Chondrocyte (in vitro differentiated cells): ENCODE data around the gene ERLEC1. TPM values are rescaled to one million over a fixed set of nuclear protein-coding genes. Genes with fewer than 3 reads are reported as not detected.

ENCODE experiments used
- DNase-seq: peaks from one replicate; pipeline ENCODE4 v3.0.0; 2021; ENCODE audit warnings: mixed read lengths, low spot score
- H3K27ac Mint-ChIP-seq: one replicate; pipeline ENCODE4 v1.8.0; 2021; ENCODE audit warnings: mild to moderate bottlenecking, moderate library complexity, mixed read lengths; ENCODE audit not compliant: unreplicated experiment
- H3K27me3 Mint-ChIP-seq: 2 replicates; pipeline ENCODE4 v1.8.0; 2021; ENCODE audit warnings: low read depth, mixed read lengths
- H3K36me3 Mint-ChIP-seq: 2 replicates; pipeline ENCODE4 v1.8.0; 2021; ENCODE audit warnings: low read depth, mixed read lengths
- H3K4me1 Mint-ChIP-seq: 2 replicates; pipeline ENCODE4 v1.8.0; 2021; ENCODE audit warnings: low read depth, mild to moderate bottlenecking, mixed read lengths
- H3K4me3 Mint-ChIP-seq: one replicate; pipeline ENCODE4 v1.8.0; 2021; ENCODE audit warnings: mild to moderate bottlenecking, moderate library complexity, mixed read lengths; ENCODE audit not compliant: unreplicated experiment
- H3K9me3 Mint-ChIP-seq: 2 replicates; pipeline ENCODE4 v1.8.0; 2021; ENCODE audit warnings: low read depth, mixed read lengths
- CTCF ChIP-seq: fragments of 200-600 bp; sonication (generic); IDR thresholded peaks from 2 replicates; pipeline ENCODE4 v1.5.0; 2021; ENCODE audit warnings: antibody characterized with exemption, mild to moderate bottlenecking, moderate library complexity
- long read RNA-seq: library from polyadenylated mRNA; stranded (forward); transcript quantifications from one replicate; pipeline ENCODE4 v2.0.0, GENCODE V29; 2021
- total RNA-seq: library from RNA; stranded (reverse); gene quantifications from 3 replicates; pipeline ENCODE4 v1.2.1, GENCODE V29; 2021

Gene ERLEC1
- total RNA-seq = 71.4 to 93.4 TPM (median 71.6 TPM) in 3 replicates
- long read RNA-seq, transcript ERLEC1-202 (13 exons, 2,271 nt) = minor isoform, 55 of 277 reads
- long read RNA-seq, transcript ERLEC1-201 (14 exons, 2,433 nt) = major isoform, 194 of 277 reads
- long read RNA-seq, partial matches to known transcripts = 2 of 277 reads
- long read RNA-seq, other reads (novel, unspliced or antisense) = 24 of 277 reads

GRCh38 chr2:53786705-53787613 is at the start of gene ERLEC1, which contains the start of gene ASB3:
Gene ERLEC1, plus strand, starts transcription at chr2:53787044. Its CDS starts 167 bp downstream, at chr2:53787211.
Gene ASB3, minus strand, starts transcription at chr2:53786953. Its CDS starts 21,381 bp downstream, at chr2:53765572.
- H3K4me1 Mint-ChIP-seq = peaks cover 57% of the 10 kb centered on the region
- H3K36me3 Mint-ChIP-seq = peaks cover 2% of the 10 kb centered on the region
- H3K4me3 Mint-ChIP-seq = peak within 1 kb of the TSS; percentile 99
- H3K27me3 Mint-ChIP-seq = no peaks in the 10 kb centered on the region
- H3K9me3 Mint-ChIP-seq = no peaks in the 10 kb centered on the region
- peak within 1 kb of the TSS; percentile 97 for H3K27ac Mint-ChIP-seq
- DNase-seq = peak; percentile 96
- peak; percentile 47 for TF ChIP-seq CTCF

GRCh38 chr2:53737091-53737490 is 49.8 kb upstream of the ERLEC1 start:
- H3K27ac Mint-ChIP-seq = no peak overlapping the region
- no peak overlapping the region for H3K4me3 Mint-ChIP-seq
- H3K27me3 Mint-ChIP-seq = no peaks in the 10 kb centered on the region
- H3K36me3 Mint-ChIP-seq = peaks cover 24% of the 10 kb centered on the region
- TF ChIP-seq CTCF = no peak
- no peak for DNase-seq
- peaks cover 14% of the 10 kb centered on the region for H3K9me3 Mint-ChIP-seq
- peaks cover 24% of the 10 kb centered on the region for H3K4me1 Mint-ChIP-seq

GRCh38 chr2:53739032-53739431 is 47.8 kb upstream of the ERLEC1 start:
- H3K4me3 Mint-ChIP-seq = no peak overlapping the region
- H3K4me1 Mint-ChIP-seq = peaks cover 36% of the 10 kb centered on the region
- peaks cover 14% of the 10 kb centered on the region for H3K9me3 Mint-ChIP-seq
- no peak for DNase-seq
- H3K27me3 Mint-ChIP-seq = no peaks in the 10 kb centered on the region
- H3K27ac Mint-ChIP-seq = no peak overlapping the region
- H3K36me3 Mint-ChIP-seq = peaks cover 21% of the 10 kb centered on the region
- TF ChIP-seq CTCF = no peak

GRCh38 chr2:53740170-53740569 is 46.7 kb upstream of the ERLEC1 start:
- H3K4me1 Mint-ChIP-seq = peaks cover 41% of the 10 kb centered on the region
- DNase-seq = no peak
- H3K4me3 Mint-ChIP-seq = no peak overlapping the region
- H3K27me3 Mint-ChIP-seq = no peaks in the 10 kb centered on the region
- peak; percentile 90 for TF ChIP-seq CTCF
- peaks cover 11% of the 10 kb centered on the region for H3K36me3 Mint-ChIP-seq
- H3K27ac Mint-ChIP-seq = no peak overlapping the region
- peaks cover 4% of the 10 kb centered on the region for H3K9me3 Mint-ChIP-seq

- peak overlapping the region; percentile 81 for H3K27ac Mint-ChIP-seq
- no peak overlapping the region for H3K4me3 Mint-ChIP-seq
- no peak for TF ChIP-seq CTCF
- H3K9me3 Mint-ChIP-seq = peaks cover 3% of the 10 kb centered on the region
- H3K27me3 Mint-ChIP-seq = no peaks in the 10 kb centered on the region
- peaks cover 16% of the 10 kb centered on the region for H3K36me3 Mint-ChIP-seq
- no peak for DNase-seq
- peaks cover 42% of the 10 kb centered on the region for H3K4me1 Mint-ChIP-seq
Observed at GRCh38 chr2:53744395-53745065, 42.3 kb upstream of the ERLEC1 start.
